Gastroesophageal sphincter (tissue), 4 donors: ENCODE data around the gene NME7. TPM values are rescaled to one million over a fixed set of nuclear protein-coding genes. Genes with fewer than 3 reads are reported as not detected.

Experiments
- ATAC-seq: fragments of 150-250 bp; one replicate; pipeline ENCODE4 v1.9.1; 2016; ENCODE audit warnings: mild to moderate bottlenecking, moderate library complexity
- H3K27ac ChIP-seq, 4 donors: fragments of 200-600 bp; sonication (generic) in 3 of 4; 1 replicate in 3 of 4; 2 replicates in 1 of 4; pipeline ENCODE4 v1.5.1; 2016 to 2019
- H3K27me3 ChIP-seq: fragments of 200-600 bp; sonication (generic); one replicate; pipeline ENCODE4 v1.5.1; 2019
- H3K36me3 ChIP-seq, 2 donors: fragments of 200-600 bp; sonication (generic); one replicate each; pipeline ENCODE4 v1.5.1; 2019; ENCODE audit warnings: control low read depth in 1 of 2
- H3K4me1 ChIP-seq, 3 donors: fragments of 200-600 bp; sonication (generic); 1 replicate in 2 of 3; 2 replicates in 1 of 3; pipeline ENCODE4 v1.5.1; 2016 to 2019; ENCODE audit warnings: control low read depth in 2 of 3
- H3K4me3 ChIP-seq, 2 donors: fragments of 200-600 bp; sonication (generic); one replicate each; pipeline ENCODE4 v1.5.1; 2019; ENCODE audit warnings: mild to moderate bottlenecking in 1 of 2, moderate library complexity in 1 of 2
- H3K9me3 ChIP-seq, 3 donors: fragments of 200-600 bp; sonication (generic); one replicate each; pipeline ENCODE4 v1.5.1; 2017 to 2019; ENCODE audit warnings: control low read depth in 2 of 3
- CTCF ChIP-seq, 4 experiments: fragments of 200-600 bp in 2 of 4; fragments of 450-650 bp in 2 of 4; sonication (generic) in 1 of 4; IDR thresholded peaks; one replicate each; pipeline ENCODE4 v1.5.1; 2017 to 2019; ENCODE audit warnings: antibody characterized with exemption in 4 of 4, mild to moderate bottlenecking in 2 of 4, moderate library complexity in 2 of 4
- EP300 ChIP-seq: sonication (generic); formaldehyde crosslinking; IDR thresholded peaks from one replicate; pipeline ENCODE4 v1.6.1; 2017; ENCODE audit warnings: antibody characterized with exemption, mild to moderate bottlenecking
- POLR2A ChIP-seq, 2 donors: fragments of 450-650 bp; IDR thresholded peaks; one replicate each; pipeline ENCODE4 v1.6.1; 2017; ENCODE audit warnings: antibody characterized with exemption in 2 of 2, mild to moderate bottlenecking in 2 of 2, moderate library complexity in 1 of 2
- POLR2AphosphoS5 ChIP-seq: sonication (generic); formaldehyde crosslinking; IDR thresholded peaks from one replicate; pipeline ENCODE4 v1.6.1; 2017; ENCODE audit warnings: antibody characterized with exemption
- WGBS, 2 donors: methylation state at CpG; one replicate each; pipeline ENCODE4 v1.1.5; 2018; ENCODE audit warnings: low coverage in 1 of 2; 5-methylcytosine and 5-hydroxymethylcytosine counted together
- total RNA-seq, 4 donors: library from RNA; depleted of rRNA; stranded (reverse); fragments of >200 nt; gene quantifications; one replicate each; pipeline ENCODE4 v1.1.0, GENCODE V29; 2016

NME7 gene
- total RNA-seq, 4 donors from 2014 or later, result 10.6 to 24.7 (median 14.5) TPM

GRCh38 chr1:169133801-169134502 lies 233.6 kb downstream of the NME7 start:
- 60 to 85% methylated on average over 2 of the region's 2 CpGs for WGBS, 2 donors
- Histone ChIP-seq H3K9me3 (no peaks in the 10 kb centered on the region), H3K4me1 (peaks cover 0 to 46% (median 8%) of the 10 kb centered on the region in 3 donors), H3K4me3 (no peak overlapping the region), H3K27ac (peak overlapping the region in 3 of 4 donors; percentile 20 to 43 (median 38)), H3K27me3 (no peaks in the 10 kb centered on the region), H3K36me3 (peaks cover 0 to 10% of the 10 kb centered on the region in 2 donors)
- no peak for ATAC-seq
- TF ChIP-seq CTCF (IDR thresholded peaks at IDR 0.05) (peak in 3 of 4 experiments; percentile 3 to 55 (median 24)), POLR2A (IDR thresholded peaks at IDR 0.05) (no peak)

- Histone ChIP-seq H3K36me3 (peaks cover 0 to 15% of the 10 kb centered on the region in 2 donors), H3K4me3 (no peak overlapping the region), H3K9me3 (no peaks in the 10 kb centered on the region), H3K27ac (peak overlapping the region in 3 of 4 donors; percentile 20 to 43 (median 38)), H3K27me3 (no peaks in the 10 kb centered on the region), H3K4me1 (peaks cover 0 to 53% (median 8%) of the 10 kb centered on the region in 3 donors)
- WGBS, 2 donors, result 58 to 61% methylated on average over 4 to 5 of the region's 5 CpGs
- TF ChIP-seq POLR2A (IDR thresholded peaks at IDR 0.05) (no peak), EP300 (no peak), CTCF (IDR thresholded peaks at IDR 0.05) (no peak), POLR2AphosphoS5 (no peak)
- no peak for ATAC-seq
Measured at GRCh38 chr1:169133228-169133576, 234.4 kb downstream of the NME7 start.

GRCh38 chr1:169132512-169133227 lies 234.9 kb downstream of the NME7 start:
- H3K27ac ChIP-seq, result peak overlapping the region in 3 of 4 donors; percentile 20 to 43 (median 38)
- no peak overlapping the region for H3K4me3 ChIP-seq
- H3K27me3 ChIP-seq, result no peaks in the 10 kb centered on the region
- WGBS, 2 donors, result 47 to 64% methylated on average over 3 to 4 of the region's 4 CpGs
- TF ChIP-seq EP300 (no peak), POLR2AphosphoS5 (no peak), CTCF (IDR thresholded peaks at IDR 0.05) (no peak), POLR2A (IDR thresholded peaks at IDR 0.05) (no peak)
- peaks cover 0 to 54% (median 8%) of the 10 kb centered on the region in 3 donors for H3K4me1 ChIP-seq
- ATAC-seq, result no peak
- H3K9me3 ChIP-seq, result no peaks in the 10 kb centered on the region
- H3K36me3 ChIP-seq, result peaks cover 0 to 20% of the 10 kb centered on the region in 2 donors

GRCh38 chr1:169130683-169131082 lies 236.9 kb downstream of the NME7 start:
- Histone ChIP-seq H3K4me1 (peaks cover 0 to 70% (median 11%) of the 10 kb centered on the region in 3 donors), H3K27me3 (no peaks in the 10 kb centered on the region), H3K9me3 (no peaks in the 10 kb centered on the region), H3K4me3 (no peak overlapping the region), H3K36me3 (peaks cover 0 to 38% of the 10 kb centered on the region in 2 donors), H3K27ac (peak overlapping the region in 2 of 4 donors; percentile 6 to 37)
- ATAC-seq, result no peak
- WGBS, 2 donors, result 67 to 86% methylated on average over 1 to 4 of the region's 4 CpGs
- TF ChIP-seq POLR2AphosphoS5, result no peak
- no peak for TF ChIP-seq POLR2A (IDR thresholded peaks at IDR 0.05)
- TF ChIP-seq CTCF (IDR thresholded peaks at IDR 0.05), result no peak
- TF ChIP-seq EP300, result no peak
